ENCODE data around the gene ARL4C. TPM values are rescaled to one million over a fixed set of nuclear protein-coding genes. Genes with fewer than 3 reads are reported as not detected.

Gene ARL4C
- polyA plus RNA-seq, 2 of the 4 experiments (the other 2 are of a cell fraction): 70.4 to 70.9 TPM

DNA sequence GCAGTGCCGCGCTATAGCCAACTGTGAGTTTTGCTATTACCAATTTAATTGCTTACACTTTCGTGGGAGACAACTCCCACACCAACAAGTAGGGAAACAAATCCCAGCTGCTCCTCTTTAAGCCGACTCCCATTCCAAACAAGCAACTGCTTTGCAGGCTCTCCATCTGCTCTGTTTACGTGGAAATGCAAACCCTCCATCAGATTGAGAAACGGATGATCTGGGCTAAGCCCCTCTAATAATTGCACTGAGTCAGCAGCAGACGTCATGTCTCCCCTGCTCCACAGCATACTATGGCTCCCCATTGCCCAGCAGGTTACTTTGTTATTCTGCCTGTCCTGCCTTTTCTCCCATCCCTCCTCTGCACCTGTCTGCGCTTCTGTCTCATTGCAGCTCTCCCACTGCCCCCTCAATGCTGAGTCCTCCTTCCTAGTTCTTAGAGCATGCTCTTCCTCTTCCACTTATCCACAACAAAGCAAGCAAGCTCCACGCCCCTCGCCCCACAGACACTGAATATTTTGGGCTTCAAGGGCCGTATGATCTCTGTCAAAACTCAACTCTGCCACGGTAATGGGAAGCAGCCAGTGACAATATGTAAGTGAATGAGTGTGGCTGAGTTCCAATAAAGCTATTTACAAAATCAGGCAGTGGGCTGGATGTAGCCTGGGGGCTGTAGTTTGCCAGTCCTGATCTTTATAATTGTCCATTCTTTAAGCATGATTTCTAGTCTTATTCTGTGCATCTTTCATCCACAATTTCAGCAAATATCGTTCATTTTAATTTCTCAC is 39.5 kb upstream of the ARL4C start:
- FAIRE-seq (no peak), DNase-seq (ENCODE audit: low read depth in 1 of 2, low spot score in 1 of 2) (no peak), ATAC-seq (no peak)
- Histone ChIP-seq H3K4me1 (no peaks in the 10 kb centered on the region), H3K4me3 (no peak overlapping the region), H3K27ac (no peak overlapping the region), H3K9me3 (peaks cover 8% of the 10 kb centered on the region; the same call in 2 of the 3 replicates), H3K4me2 (no peak overlapping the region)
- 59% methylated on average over 13 of the region's 13 CpGs for WGBS (ENCODE audit: missing lambda C conversion rate)
- ChIA-PET POLR2A (no interaction called here), CTCF (interaction anchor here (0.7 to 4.5 kb wide), 7 partner anchors 8 to 679 kb away, joined by 3 to 30 read pairs (median 3); no protein-coding TSS in a partner anchor)
- TF ChIP-seq RNF2 (IDR thresholded peaks at IDR 0.05; ENCODE audit: borderline replicate concordance, low read depth) (no peak), RCOR1 (IDR thresholded peaks at IDR 0.05; ENCODE audit: low read depth, low read length) (no peak), FOXS1 (CRISPR knock-in tag; IDR thresholded peaks at IDR 0.05) (no peak), CHD4 (IDR thresholded peaks at IDR 0.05; ENCODE audit: borderline replicate concordance) (no peak), NFE2L2 (conservative IDR thresholded peaks at IDR 0.05; ENCODE audit: low read length) (no peak), CBX2 (IDR thresholded peaks at IDR 0.05; ENCODE audit: borderline replicate concordance, low read depth) (no peak), ZNF302 (CRISPR knock-in tag; IDR thresholded peaks at IDR 0.05) (no peak), MAFK (IDR thresholded peaks at IDR 0.05; ENCODE audit: partially characterized antibody) (no peak), JUNB (IDR thresholded peaks at IDR 0.05) (no peak), POLR2A (IDR thresholded peaks at IDR 0.05; ENCODE audit: low read length) (no peak), RAD21 (conservative IDR thresholded peaks at IDR 0.05 in 1 of 2, IDR thresholded peaks at IDR 0.05 in 1 of 2) (no peak), EHMT2 (IDR thresholded peaks at IDR 0.05; ENCODE audit: low read depth) (no peak), FOSB (CRISPR knock-in tag; IDR thresholded peaks at IDR 0.05) (no peak)
- TF ChIP-seq, protein P1, sequence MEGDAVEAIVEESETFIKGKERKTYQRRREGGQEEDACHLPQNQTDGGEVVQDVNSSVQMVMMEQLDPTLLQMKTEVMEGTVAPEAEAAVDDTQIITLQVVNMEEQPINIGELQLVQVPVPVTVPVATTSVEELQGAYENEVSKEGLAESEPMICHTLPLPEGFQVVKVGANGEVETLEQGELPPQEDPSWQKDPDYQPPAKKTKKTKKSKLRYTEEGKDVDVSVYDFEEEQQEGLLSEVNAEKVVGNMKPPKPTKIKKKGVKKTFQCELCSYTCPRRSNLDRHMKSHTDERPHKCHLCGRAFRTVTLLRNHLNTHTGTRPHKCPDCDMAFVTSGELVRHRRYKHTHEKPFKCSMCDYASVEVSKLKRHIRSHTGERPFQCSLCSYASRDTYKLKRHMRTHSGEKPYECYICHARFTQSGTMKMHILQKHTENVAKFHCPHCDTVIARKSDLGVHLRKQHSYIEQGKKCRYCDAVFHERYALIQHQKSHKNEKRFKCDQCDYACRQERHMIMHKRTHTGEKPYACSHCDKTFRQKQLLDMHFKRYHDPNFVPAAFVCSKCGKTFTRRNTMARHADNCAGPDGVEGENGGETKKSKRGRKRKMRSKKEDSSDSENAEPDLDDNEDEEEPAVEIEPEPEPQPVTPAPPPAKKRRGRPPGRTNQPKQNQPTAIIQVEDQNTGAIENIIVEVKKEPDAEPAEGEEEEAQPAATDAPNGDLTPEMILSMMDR (IDR thresholded peaks at IDR 0.05): no peak
- TF ChIP-seq, protein P2, sequence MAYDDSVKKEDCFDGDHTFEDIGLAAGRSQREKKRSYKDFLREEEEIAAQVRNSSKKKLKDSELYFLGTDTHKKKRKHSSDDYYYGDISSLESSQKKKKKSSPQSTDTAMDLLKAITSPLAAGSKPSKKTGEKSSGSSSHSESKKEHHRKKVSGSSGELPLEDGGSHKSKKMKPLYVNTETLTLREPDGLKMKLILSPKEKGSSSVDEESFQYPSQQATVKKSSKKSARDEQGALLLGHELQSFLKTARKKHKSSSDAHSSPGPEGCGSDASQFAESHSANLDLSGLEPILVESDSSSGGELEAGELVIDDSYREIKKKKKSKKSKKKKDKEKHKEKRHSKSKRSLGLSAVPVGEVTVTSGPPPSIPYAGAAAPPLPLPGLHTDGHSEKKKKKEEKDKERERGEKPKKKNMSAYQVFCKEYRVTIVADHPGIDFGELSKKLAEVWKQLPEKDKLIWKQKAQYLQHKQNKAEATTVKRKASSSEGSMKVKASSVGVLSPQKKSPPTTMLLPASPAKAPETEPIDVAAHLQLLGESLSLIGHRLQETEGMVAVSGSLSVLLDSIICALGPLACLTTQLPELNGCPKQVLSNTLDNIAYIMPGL (CRISPR knock-in tag; IDR thresholded peaks at IDR 0.05; ENCODE audit: borderline replicate concordance): no peak
- TF ChIP-seq, protein P3, sequence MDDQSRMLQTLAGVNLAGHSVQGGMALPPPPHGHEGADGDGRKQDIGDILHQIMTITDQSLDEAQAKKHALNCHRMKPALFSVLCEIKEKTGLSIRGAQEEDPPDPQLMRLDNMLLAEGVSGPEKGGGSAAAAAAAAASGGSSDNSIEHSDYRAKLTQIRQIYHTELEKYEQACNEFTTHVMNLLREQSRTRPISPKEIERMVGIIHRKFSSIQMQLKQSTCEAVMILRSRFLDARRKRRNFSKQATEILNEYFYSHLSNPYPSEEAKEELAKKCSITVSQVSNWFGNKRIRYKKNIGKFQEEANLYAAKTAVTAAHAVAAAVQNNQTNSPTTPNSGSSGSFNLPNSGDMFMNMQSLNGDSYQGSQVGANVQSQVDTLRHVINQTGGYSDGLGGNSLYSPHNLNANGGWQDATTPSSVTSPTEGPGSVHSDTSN (IDR thresholded peaks at IDR 0.05): no peak
- TF ChIP-seq, protein P4, sequence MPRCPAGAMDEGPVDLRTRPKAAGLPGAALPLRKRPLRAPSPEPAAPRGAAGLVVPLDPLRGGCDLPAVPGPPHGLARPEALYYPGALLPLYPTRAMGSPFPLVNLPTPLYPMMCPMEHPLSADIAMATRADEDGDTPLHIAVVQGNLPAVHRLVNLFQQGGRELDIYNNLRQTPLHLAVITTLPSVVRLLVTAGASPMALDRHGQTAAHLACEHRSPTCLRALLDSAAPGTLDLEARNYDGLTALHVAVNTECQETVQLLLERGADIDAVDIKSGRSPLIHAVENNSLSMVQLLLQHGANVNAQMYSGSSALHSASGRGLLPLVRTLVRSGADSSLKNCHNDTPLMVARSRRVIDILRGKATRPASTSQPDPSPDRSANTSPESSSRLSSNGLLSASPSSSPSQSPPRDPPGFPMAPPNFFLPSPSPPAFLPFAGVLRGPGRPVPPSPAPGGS (IDR thresholded peaks at IDR 0.05): no peak

- ATAC-seq: no peak
- CTCF ChIA-PET: interaction anchor here (1.0 to 4.5 kb wide), 6 partner anchors 9 to 678 kb away, joined by 3 to 30 read pairs (median 4); no protein-coding TSS in a partner anchor
- no peak for FAIRE-seq
- no peak overlapping the region for H3K4me2 ChIP-seq
- POLR2A ChIA-PET: no interaction called here
- DNase-seq (ENCODE audit: low read depth in 1 of 2, low spot score in 1 of 2): no peak
- TF ChIP-seq SMC3 (IDR thresholded peaks at IDR 0.05) (no peak), HOXB5 (CRISPR knock-in tag; IDR thresholded peaks at IDR 0.05) (no peak), CHD4 (IDR thresholded peaks at IDR 0.05; ENCODE audit: borderline replicate concordance) (no peak), ZFP36 (IDR thresholded peaks at IDR 0.05; ENCODE audit: borderline replicate concordance, partially characterized antibody) (no peak), NPAS2 (CRISPR knock-in tag; IDR thresholded peaks at IDR 0.05; ENCODE audit: borderline replicate concordance) (no peak), RFX5 (IDR thresholded peaks at IDR 0.05) (no peak), PHF8 (IDR thresholded peaks at IDR 0.05; ENCODE audit: borderline replicate concordance, low read depth) (no peak), HOXB13 (CRISPR knock-in tag; IDR thresholded peaks at IDR 0.05; ENCODE audit: low read depth) (no peak), RARB (CRISPR knock-in tag; IDR thresholded peaks at IDR 0.05) (no peak)
- TF ChIP-seq, protein P1 (IDR thresholded peaks at IDR 0.05): no peak
- H3K4me3 ChIP-seq: no peak overlapping the region
- no peak overlapping the region for H3K27ac ChIP-seq
- H3K4me1 ChIP-seq: no peaks in the 10 kb centered on the region
- peaks cover 8% of the 10 kb centered on the region; the same call in 2 of the 3 replicates for H3K9me3 ChIP-seq
- WGBS (ENCODE audit: missing lambda C conversion rate): 90% methylated on average over 1 of the region's 1 CpG
Measured at GRCh38 chr2:234535464-234535863, 38.6 kb upstream of the ARL4C start.
